HG03565 (cell line): ENCODE results near the gene CD93.

Experiments
- ATAC-seq: cut with Tn5 transposase; IDR thresholded peaks from one replicate; pipeline ENCODE4 v1.9.1; 2021; ENCODE audit warnings: mild to moderate bottlenecking, moderate library complexity; ENCODE audit not compliant: unreplicated experiment

CD93 gene

DNA sequence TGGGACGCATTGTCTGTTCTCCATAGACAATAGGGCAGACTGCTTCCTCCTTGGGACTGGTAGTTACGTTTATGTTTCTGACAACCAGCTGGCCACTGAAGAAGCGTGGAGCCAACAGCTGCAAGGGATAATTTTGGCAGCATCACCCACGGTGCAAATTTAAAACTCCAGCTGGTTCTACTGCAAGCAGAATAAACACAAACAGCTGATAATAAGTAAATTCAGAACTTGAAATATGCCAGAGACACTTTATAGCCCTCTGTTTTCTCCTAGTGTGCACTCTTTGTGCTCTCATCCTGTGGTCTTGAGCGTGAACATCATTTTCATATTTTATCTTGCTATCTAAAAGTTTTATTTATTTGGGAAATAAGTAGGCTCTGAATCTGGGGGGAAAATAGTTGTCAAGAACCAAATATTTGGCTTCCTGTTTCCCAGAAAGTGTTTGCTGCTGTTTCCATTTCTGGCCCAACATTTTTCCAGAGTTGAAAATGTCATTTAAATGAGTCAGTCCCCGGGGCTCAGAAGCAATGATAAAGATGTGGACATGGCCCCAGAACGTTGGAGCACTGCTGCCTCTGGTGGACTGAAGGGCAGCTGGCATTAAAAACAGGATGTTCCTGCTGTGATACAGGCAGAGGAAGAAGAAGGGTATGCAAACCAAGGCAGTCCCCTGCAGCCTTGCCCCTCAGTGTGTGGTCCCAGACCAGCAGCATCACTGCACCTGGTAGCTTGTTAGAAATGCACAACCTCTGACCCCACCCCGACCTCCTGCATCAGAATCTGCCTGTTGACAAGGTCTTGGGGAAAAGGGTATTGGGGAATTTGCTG, 24.2 kb downstream of the CD93 start:
- ATAC-seq = no peak

GRCh38 chr20:23061262-23061661, 24.9 kb downstream of the CD93 start:
- ATAC-seq = no peak

- ATAC-seq = no peak
These were observed 25.5 kb downstream of the CD93 start for GRCh38 chr20:23060629-23061028.

DNA sequence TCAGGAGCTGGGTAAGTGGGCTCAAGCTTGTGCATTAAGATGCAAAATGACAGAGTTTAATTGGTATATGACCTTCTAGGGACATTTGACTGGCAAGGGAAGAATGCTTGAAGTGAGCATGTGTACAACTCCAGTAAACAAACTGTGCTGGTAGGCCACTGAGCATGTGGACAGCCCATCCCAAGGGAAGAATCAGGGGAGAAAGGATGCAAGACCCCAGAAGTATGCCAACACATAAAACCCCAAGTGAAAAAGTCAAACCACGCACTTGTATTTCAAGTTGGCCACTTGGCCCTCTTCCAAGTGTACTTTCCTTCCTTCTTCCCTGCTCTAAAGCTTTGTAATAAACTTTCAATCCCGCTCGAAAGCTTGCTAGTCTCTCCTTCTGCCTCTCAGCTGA, 26.3 kb downstream of the CD93 start:
- no peak for ATAC-seq

DNA sequence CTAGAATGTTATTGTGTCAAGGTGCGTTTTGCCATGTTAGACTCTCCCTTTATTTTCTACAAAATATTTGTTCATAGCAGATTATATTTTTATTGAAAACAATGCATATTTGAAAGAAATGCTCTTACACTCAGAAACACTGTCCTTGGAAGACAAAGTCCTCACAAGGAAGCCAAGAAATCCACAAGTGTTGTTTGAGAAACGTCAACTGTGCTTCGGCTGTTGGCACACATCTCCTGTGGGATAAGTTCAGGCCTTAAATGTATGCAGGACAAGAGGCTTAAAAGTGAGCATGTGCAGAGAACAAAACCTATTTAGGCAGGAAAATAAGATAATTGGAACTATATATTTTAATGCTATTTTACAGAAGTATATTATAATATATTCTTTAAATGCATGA, 27.1 kb downstream of the CD93 start:
- no peak for ATAC-seq

DNA sequence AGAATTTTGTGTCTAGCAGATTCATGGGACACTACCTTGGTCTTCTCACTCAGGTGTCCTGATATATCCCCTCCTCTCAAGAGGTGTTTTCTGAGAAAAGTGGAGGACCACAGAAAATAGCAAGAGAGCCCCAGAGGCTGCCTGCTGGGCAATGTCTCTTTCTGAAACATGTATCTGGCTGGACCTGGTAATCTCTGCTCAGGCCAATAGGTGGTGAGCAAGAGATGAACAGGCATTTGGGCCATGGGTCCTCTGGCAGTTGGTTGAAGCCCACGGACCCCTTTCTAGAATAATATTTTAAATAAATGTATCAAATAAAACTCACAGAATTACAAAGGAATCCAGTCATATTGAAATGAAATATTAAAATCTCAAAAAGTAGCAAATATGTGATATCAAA, 27.9 kb downstream of the CD93 start:
- no peak for ATAC-seq

DNA sequence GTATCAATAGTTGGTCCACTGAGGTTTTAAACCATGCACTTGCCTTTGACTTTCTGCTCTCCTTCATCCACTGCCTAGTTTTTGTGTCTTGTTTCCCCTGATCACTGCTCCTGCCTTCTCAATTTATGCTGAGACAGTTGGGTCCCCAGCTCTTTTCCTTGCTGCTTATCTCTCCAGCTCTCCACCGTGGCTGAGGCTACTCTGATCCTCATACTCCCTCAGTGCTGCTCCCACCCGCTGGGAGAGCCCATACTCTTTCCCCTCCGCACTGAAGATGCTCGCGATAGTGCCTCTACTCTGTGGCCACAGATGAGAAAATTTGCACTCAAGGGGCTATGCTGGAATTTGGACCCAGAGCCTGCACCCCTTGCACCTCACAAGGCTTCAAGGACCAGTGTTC, 33.2 kb downstream of the CD93 start:
- ATAC-seq = no peak

DNA sequence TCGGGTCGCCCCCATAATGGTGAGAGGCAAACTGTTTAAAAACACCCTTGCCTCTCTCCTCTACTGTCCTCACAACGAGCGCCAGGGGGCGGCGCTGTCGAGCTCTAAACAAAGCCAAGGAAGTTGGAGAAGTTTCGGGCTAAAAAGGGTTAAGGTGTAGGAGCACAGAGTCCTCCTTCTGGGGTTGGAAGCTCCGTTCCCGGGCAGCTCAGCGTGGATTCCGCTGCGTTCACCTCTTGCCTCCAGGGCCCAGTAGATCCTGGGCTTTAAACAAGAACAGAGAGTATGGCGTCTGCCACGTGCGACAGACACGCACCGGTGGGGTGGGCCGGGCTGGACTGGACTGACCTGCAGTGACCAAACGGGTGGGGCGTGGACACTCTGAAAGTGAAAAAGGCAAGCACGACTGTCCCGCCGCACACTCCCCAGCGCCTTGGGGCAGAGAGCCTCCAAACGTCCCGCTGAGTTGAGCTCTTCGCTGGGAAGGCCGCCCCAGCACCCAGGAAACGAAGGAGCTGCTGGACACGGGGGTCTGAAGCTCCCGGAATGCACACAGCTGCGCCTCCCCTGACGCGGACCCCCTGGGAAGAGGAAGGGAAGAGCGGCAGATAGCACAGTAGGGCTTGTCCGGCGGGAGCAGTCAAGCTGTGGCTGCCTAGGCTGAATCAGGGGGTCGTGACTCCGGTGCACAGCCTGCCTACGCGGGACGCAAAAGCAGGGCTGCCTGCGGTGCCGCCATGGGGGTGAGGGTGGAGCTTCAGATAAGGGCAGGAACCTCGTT, 35.1 kb downstream of the CD93 start:
- ATAC-seq = no peak

DNA sequence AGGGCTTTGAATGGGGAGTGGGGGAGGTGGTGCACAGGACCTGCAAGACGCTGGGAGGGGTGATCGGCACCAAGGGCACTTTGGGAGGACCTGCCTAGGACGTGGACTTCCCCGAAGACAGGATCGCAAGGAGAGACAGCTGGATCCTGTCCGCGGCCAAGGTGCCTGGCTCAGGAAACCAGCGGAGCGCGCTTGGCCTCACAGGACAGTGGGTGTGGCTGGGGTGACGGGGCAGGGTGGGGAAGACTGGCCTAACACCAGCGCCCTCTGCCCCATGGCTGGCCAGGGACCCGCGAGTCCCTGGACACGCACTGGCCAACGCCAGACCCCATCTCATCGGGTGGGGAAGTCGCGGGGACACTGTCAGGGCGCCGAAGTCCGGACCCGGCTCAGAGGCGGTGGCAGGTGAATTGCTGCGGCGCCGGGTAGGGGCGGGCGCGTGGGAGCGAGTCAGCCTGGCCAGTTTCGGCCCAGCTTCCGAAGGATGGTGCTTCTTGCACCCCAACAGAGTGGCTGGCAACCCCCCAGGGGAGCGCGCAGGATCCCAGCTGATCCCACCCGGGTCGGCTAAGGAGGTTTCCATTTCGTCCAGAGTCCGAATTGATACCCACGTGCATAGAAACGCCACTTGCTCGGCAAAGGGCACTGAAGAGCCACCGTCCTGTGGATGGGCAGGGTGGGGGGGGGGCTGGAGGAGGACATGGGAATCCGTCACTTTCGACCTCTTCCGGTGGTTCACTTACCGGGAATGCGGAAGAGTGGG, 35.9 kb downstream of the CD93 start:
- no peak for ATAC-seq

- no peak for ATAC-seq
These were observed 36.7 kb downstream of the CD93 start, which contains the start of gene THBD for GRCh38 chr20:23049201-23050075. TSS of gene THBD (minus strand) at chr20:23049672. CDS start at chr20:23049504, 168 bp downstream.

- no peak for ATAC-seq
These were observed 37.6 kb downstream of the CD93 start for GRCh38 chr20:23048283-23049200.

DNA sequence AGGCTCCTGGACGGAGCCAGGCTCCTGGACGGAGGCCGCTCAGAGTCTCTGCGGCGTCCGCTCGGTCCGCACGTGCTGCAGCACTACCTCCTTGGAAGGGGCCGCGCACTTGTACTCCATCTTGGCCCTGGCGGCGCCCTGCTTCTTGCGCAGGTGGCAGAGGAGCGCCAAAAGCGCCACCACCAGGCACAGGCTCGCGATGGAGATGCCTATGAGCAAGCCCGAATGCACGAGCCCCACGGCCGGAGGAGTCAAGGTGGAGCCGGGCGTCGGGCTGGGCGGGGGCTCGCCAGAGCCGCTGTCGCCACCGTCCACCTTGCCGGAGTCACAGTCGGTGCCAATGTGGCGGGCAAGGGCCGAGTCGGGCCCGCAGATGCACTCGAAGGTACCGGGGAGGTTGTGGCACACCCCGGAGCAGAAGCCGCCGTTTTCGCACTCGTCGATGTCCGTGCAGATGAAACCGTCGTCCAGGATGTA, 38.3 kb downstream of the CD93 start:
- no peak for ATAC-seq

GRCh38 chr20:23047001-23047737, 39.0 kb downstream of the CD93 start:
- ATAC-seq = no peak

DNA sequence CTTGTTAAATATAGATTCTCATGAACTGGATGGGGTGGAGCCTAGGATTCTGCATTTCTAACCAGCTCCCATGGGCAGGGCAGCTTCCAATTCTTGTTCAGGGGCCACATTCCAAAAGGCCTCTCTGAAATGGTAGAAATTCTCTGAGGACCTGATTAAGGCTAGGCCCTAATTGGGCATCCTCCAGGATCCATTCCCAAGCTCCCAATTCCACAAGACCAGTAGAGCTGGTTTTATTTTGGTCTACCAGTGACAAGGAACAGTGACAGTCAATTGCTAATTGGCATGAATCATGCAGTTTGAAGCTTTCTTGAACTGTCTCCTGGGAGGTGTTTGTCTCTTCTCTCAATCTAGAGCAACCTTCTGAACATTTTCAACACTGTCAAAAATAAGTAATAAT, 39.7 kb downstream of the CD93 start:
- no peak for ATAC-seq

GRCh38 chr20:23043376-23043775, 42.7 kb downstream of the CD93 start:
- ATAC-seq = no peak

GRCh38 chr20:23042270-23042669, 43.9 kb downstream of the CD93 start:
- ATAC-seq = no peak

GRCh38 chr20:23039885-23040508, 46.1 kb downstream of the CD93 start:
- ATAC-seq = no peak
